HepG2 (cell line): ENCODE results near the gene PLCG2. TPM values are rescaled to one million over a fixed set of nuclear protein-coding genes. Genes with fewer than 3 reads are reported as not detected.

Experiments
- ATAC-seq: fragments of 200-7000 bp; cut with Tn5 transposase; 3 replicates; pipeline ENCODE4 v1.9.1; 2020; ENCODE audit warnings: mild to moderate bottlenecking, moderate library complexity
- BruUV-seq: library from RNA; stranded (reverse); fragments of 400-500 nt; replicated peaks from 2 replicates; lab custom pipeline; 2021; lab: Mats Ljungman, UMichigan
- CTCF ChIA-PET: fragments of 300-600 bp; formaldehyde crosslinking; extraction: SDS; loops from one replicate; lab custom pipeline; 2021; ENCODE audit warnings: low total read pairs, inconsistent platforms, low intra/inter-chr PET ratio; lab: Yijun Ruan, JAX
- POLR2A ChIA-PET: fragments of 350-600 bp; sonication (Branson Sonifier 250); formaldehyde crosslinking; loops from one replicate; lab custom pipeline; 2020; ENCODE audit warnings: antibody characterized with exemption, inconsistent platforms; lab: Yijun Ruan, JAX
- DNase-seq: peaks from one replicate; pipeline ENCODE4 v3.0.0-alpha.2; 2015; ENCODE audit warnings: low spot score
- FAIRE-seq: peaks from 3 replicates; lab custom pipeline; 2011; peaks lifted over from hg19 to GRCh38; lab: Jason Lieb, UNC
- H2AFZ ChIP-seq: one replicate; pipeline ENCODE4 v1.6.1; 2011; ENCODE audit warnings: low read length, inconsistent platforms
- H3K27ac ChIP-seq: fragments of 300-600 bp; 3 replicates; pipeline ENCODE4 v1.8.0; 2011; ENCODE audit warnings: mixed run types, mild to moderate bottlenecking, mixed read lengths, low read length, inconsistent platforms; ENCODE audit not compliant: insufficient read depth; ENCODE audit errors: extremely low read length
- H3K27me3 ChIP-seq, 2 experiments: fragments of 200-600 bp in 1 of 2; 2 replicates in 1 of 2; 3 replicates in 1 of 2; pipeline versions ENCODE4 v1.6.0 to v1.8.0; 2011; ENCODE audit warnings: low read length in 2 of 2, mild to moderate bottlenecking in 2 of 2, moderate library complexity in 2 of 2, inconsistent platforms in 1 of 2; ENCODE audit not compliant: insufficient read depth in 2 of 2, control insufficient read depth in 1 of 2
- H3K36me3 ChIP-seq, 2 experiments: fragments of 200-600 bp in 1 of 2; replicated peaks in 1 of 2; 2 replicates in 1 of 2; 3 replicates in 1 of 2; pipeline versions ENCODE4 v1.5.1 to v1.8.0; 2011; ENCODE audit warnings: low read length in 2 of 2, inconsistent platforms in 1 of 2; ENCODE audit not compliant: insufficient read depth in 2 of 2, control insufficient read depth in 1 of 2
- H3K4me1 ChIP-seq: 2 replicates; pipeline ENCODE4 v1.5.1; 2012; ENCODE audit warnings: low read length, inconsistent platforms; ENCODE audit not compliant: insufficient read depth
- H3K4me2 ChIP-seq: 2 replicates; pipeline ENCODE4 v1.6.0; 2011; ENCODE audit warnings: low read depth, low read length, inconsistent platforms
- H3K4me3 ChIP-seq, 3 experiments: fragments of 200-600 bp in 1 of 3; sonication (generic), shearing (Covaris generic) in 1 of 3; replicated peaks in 1 of 3; 2 replicates each; pipeline ENCODE4 v1.5.1; 2011 to 2016; ENCODE audit warnings: low read length in 3 of 3, inconsistent platforms in 2 of 3, low read depth in 2 of 3, mild to moderate bottlenecking in 2 of 3, control low read depth in 1 of 3, mixed read lengths in 1 of 3; ENCODE audit not compliant: insufficient read depth in 1 of 3
- H3K79me2 ChIP-seq: one replicate; pipeline ENCODE4 v1.6.1; 2011; ENCODE audit warnings: low read length, inconsistent platforms; ENCODE audit not compliant: insufficient read depth
- H3K9ac ChIP-seq: 2 replicates; pipeline ENCODE4 v1.6.0; 2011; ENCODE audit warnings: mild to moderate bottlenecking, low read depth, low read length, inconsistent platforms; ENCODE audit not compliant: insufficient read depth
- H3K9me3 ChIP-seq: 2 replicates; pipeline ENCODE4 v1.5.1; 2012; ENCODE audit warnings: mild to moderate bottlenecking, low read length
- H4K20me1 ChIP-seq: 2 replicates; pipeline ENCODE4 v1.6.0; 2011; ENCODE audit warnings: inconsistent platforms, mild to moderate bottlenecking, low read length, moderate library complexity; ENCODE audit not compliant: insufficient read depth
- CC2D1A ChIP-seq: sonication (generic); formaldehyde crosslinking; IDR thresholded peaks from 2 replicates; pipeline ENCODE4 v1.8.1; 2023; ENCODE audit warnings: mild to moderate bottlenecking, missing genetic modification reagents
- STAG1 ChIP-seq: sonication (generic); formaldehyde crosslinking; IDR thresholded peaks from 2 replicates; pipeline ENCODE4 v1.4.0; 2020; ENCODE audit warnings: missing genetic modification reagents
- TBL1XR1 ChIP-seq: fragments of 150-350 bp; IDR thresholded peaks from 2 replicates; pipeline ENCODE4 v1.6.1; 2014; ENCODE audit warnings: borderline replicate concordance, low read length; ENCODE audit not compliant: partially characterized antibody
- ZFX ChIP-seq: sonication (generic); formaldehyde crosslinking; IDR thresholded peaks from 2 replicates; pipeline ENCODE4 v1.4.0; 2020; ENCODE audit warnings: mild to moderate bottlenecking, low read depth, missing genetic modification reagents, moderate library complexity
- ZMYM2 ChIP-seq: sonication (generic); formaldehyde crosslinking; IDR thresholded peaks from 2 replicates; pipeline ENCODE4 v1.8.0; 2022; ENCODE audit warnings: mild to moderate bottlenecking, missing genetic modification reagents
- ZNF143 ChIP-seq: sonication (generic); formaldehyde crosslinking; IDR thresholded peaks from 2 replicates; pipeline ENCODE4 v1.4.0; 2020; ENCODE audit warnings: missing genetic modification reagents
- ZNF160 ChIP-seq: sonication (generic); formaldehyde crosslinking; IDR thresholded peaks from 2 replicates; pipeline ENCODE4 v1.8.0; 2022; ENCODE audit warnings: mild to moderate bottlenecking, inconsistent platforms, missing genetic modification reagents
- ZNF263 ChIP-seq: sonication (generic); formaldehyde crosslinking; IDR thresholded peaks from 2 replicates; pipeline ENCODE4 v1.4.0; 2020; ENCODE audit warnings: missing genetic modification reagents
- ZNF780A ChIP-seq: sonication (generic); formaldehyde crosslinking; IDR thresholded peaks from 2 replicates; pipeline ENCODE4 v1.8.0; 2022; ENCODE audit warnings: mild to moderate bottlenecking, missing genetic modification reagents, moderate library complexity
- WGBS: methylation state at CpG from one replicate; pipeline ENCODE4 v1.1.6; 2017; ENCODE audit warnings: low lambda C conversion rate; 5-methylcytosine and 5-hydroxymethylcytosine counted together
- in situ Hi-C: cut with HindIII; loops from 2 replicates; pipeline ENCODE4 v1.10.0; 2017; ENCODE audit warnings: low pct_unique_long_range_greater_than_20kb; ENCODE audit not compliant: extremely low pct_ligation_motif_present
- intact Hi-C: fragments of 100-400 bp; cut with micrococcal nuclease; formaldehyde crosslinking; loops from one replicate; pipeline ENCODE4 v1.10.0; 2022; ENCODE audit not compliant: unreplicated experiment
- polyA plus RNA-seq, 8 experiments: library from polyadenylated mRNA; depleted of rRNA in 3 of 8; stranded (reverse) in 7 of 8; unstranded in 1 of 8; fragments of >200 nt; fragmentation: Illumina TruSeq in 4 of 8; extraction: Trizol in 4 of 8; gene quantifications; 2 replicates each; pipeline versions ENCODE4 v1.2.1 to v1.2.3, GENCODE V29; 2011 to 2016; ENCODE audit warnings: low read depth in 4 of 8, missing spikeins in 1 of 8, mixed read lengths in 1 of 8; ENCODE audit not compliant: insufficient read depth in 1 of 8
- total RNA-seq, 5 experiments: library from RNA; depleted of rRNA; stranded (reverse); fragments of >200 nt; fragmentation: Illumina TruSeq; extraction: Trizol; gene quantifications; 2 replicates each; pipeline ENCODE4 v1.2.3, GENCODE V29; 2016; ENCODE audit warnings: low read depth in 1 of 5
- TF ChIP-seq, protein P1 (sequence below): sonication (generic); formaldehyde crosslinking; conservative IDR thresholded peaks from 2 replicates; pipeline ENCODE4 v1.4.0; 2020; ENCODE audit warnings: missing genetic modification reagents
- TF ChIP-seq, protein P2 (sequence below): sonication (generic); formaldehyde crosslinking; IDR thresholded peaks from 2 replicates; pipeline ENCODE4 v1.5.0; 2020; ENCODE audit warnings: mild to moderate bottlenecking, missing genetic modification reagents, moderate library complexity

The PLCG2 gene
- total and polyA plus RNA-seq, 2 of the 13 experiments (the other 11 are each of a cell fraction or from before 2014, with no cell fraction given): 0.13 to 0.18 TPM

DNA sequence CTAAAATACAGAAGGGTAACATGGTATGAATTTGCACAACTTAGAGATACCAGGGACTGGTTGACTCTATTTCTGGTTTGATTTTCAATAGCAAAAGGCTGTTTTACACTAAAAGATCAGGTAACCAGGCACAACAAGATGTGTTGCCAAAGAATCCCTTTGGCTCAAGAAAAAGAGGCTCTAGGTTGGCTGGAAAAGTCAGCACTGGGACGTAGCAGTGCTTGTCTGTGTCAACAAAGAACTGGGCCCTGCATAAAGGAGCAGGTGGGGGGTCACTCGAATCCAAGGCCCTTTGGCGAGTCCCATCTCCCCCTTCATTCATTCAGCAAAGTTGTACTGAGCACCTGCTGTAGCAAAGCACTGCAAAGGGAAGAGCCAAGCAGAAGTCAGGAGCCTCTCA is 213.8 kb downstream of the PLCG2 start:
- no peak overlapping the region for H3K4me2 ChIP-seq
- H3K9me3 ChIP-seq: no peaks in the 10 kb centered on the region
- intact Hi-C loops: loop anchor here (10.0 kb wide), 1 partner anchor 48 kb away; no protein-coding TSS in a partner anchor
- no peaks in the 10 kb centered on the region for H3K36me3 ChIP-seq
- H3K79me2 ChIP-seq: no peaks in the 10 kb centered on the region
- ChIA-PET CTCF (no interaction called here), POLR2A (no interaction called here)
- TF ChIP-seq ZNF780A (CRISPR knock-in tag) (no peak), ZNF263 (no peak), ZNF160 (no peak), ZFX (CRISPR knock-in tag) (no peak), TBL1XR1 (no peak)
- TF ChIP-seq, protein P1, sequence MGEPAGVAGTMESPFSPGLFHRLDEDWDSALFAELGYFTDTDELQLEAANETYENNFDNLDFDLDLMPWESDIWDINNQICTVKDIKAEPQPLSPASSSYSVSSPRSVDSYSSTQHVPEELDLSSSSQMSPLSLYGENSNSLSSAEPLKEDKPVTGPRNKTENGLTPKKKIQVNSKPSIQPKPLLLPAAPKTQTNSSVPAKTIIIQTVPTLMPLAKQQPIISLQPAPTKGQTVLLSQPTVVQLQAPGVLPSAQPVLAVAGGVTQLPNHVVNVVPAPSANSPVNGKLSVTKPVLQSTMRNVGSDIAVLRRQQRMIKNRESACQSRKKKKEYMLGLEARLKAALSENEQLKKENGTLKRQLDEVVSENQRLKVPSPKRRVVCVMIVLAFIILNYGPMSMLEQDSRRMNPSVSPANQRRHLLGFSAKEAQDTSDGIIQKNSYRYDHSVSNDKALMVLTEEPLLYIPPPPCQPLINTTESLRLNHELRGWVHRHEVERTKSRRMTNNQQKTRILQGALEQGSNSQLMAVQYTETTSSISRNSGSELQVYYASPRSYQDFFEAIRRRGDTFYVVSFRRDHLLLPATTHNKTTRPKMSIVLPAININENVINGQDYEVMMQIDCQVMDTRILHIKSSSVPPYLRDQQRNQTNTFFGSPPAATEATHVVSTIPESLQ (CRISPR knock-in tag): no peak
- H4K20me1 ChIP-seq: no peaks in the 10 kb centered on the region
- BruUV-seq: no TSS peak
- H3K4me3 ChIP-seq: no peak overlapping the region
- ATAC-seq (no peak), FAIRE-seq (no peak), DNase-seq (no peak)
- H3K27ac ChIP-seq: no peak overlapping the region
- in situ Hi-C loops: no loop called here
- peaks cover 0 to 10% of the 10 kb centered on the region in 2 experiments; a peak in 2 of 5 replicates for H3K27me3 ChIP-seq
- no peak overlapping the region for H3K9ac ChIP-seq
- H2AFZ ChIP-seq: no peak overlapping the region
- H3K4me1 ChIP-seq: peaks cover 13% of the 10 kb centered on the region
- WGBS: 8% methylated on average over 3 of the region's 3 CpGs

DNA sequence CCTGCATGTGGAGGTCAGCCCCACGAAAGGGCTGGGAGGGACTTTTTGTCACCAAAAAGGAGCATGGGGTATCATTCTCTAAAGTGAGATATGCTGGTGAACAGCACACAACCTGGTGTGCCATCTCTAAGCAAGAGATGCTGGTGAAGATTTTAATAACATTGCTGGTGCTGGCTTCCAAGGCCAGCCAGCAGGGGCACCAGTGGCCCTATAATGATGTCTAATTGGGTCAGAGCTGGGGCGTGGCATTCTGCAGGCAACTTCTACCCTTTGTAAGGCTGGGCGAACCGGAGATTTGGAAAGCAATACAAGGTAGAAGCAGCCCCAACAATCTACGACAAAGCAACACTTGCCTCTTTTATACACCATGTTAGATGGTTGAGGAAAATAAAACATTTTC is 215.4 kb downstream of the PLCG2 start:
- H3K4me3 ChIP-seq: no peak overlapping the region
- FAIRE-seq (no peak), DNase-seq (no peak), ATAC-seq (peak; percentile 37; the same call in 2 of the 3 replicates)
- no peaks in the 10 kb centered on the region for H3K9me3 ChIP-seq
- H3K9ac ChIP-seq: no peak overlapping the region
- no peak overlapping the region for H2AFZ ChIP-seq
- no TSS peak for BruUV-seq
- H3K4me1 ChIP-seq: peaks cover 14% of the 10 kb centered on the region
- no peak overlapping the region for H3K27ac ChIP-seq
- no peak overlapping the region for H3K4me2 ChIP-seq
- TF ChIP-seq CC2D1A (no peak), ZMYM2 (CRISPR knock-in tag) (no peak), STAG1 (peak; percentile 47), ZNF143 (CRISPR knock-in tag) (no peak)
- TF ChIP-seq, protein P2, sequence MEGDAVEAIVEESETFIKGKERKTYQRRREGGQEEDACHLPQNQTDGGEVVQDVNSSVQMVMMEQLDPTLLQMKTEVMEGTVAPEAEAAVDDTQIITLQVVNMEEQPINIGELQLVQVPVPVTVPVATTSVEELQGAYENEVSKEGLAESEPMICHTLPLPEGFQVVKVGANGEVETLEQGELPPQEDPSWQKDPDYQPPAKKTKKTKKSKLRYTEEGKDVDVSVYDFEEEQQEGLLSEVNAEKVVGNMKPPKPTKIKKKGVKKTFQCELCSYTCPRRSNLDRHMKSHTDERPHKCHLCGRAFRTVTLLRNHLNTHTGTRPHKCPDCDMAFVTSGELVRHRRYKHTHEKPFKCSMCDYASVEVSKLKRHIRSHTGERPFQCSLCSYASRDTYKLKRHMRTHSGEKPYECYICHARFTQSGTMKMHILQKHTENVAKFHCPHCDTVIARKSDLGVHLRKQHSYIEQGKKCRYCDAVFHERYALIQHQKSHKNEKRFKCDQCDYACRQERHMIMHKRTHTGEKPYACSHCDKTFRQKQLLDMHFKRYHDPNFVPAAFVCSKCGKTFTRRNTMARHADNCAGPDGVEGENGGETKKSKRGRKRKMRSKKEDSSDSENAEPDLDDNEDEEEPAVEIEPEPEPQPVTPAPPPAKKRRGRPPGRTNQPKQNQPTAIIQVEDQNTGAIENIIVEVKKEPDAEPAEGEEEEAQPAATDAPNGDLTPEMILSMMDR: peak; percentile 16; the same call in 1 of the 2 replicates
- no peaks in the 10 kb centered on the region for H3K36me3 ChIP-seq
- no peaks in the 10 kb centered on the region for H3K79me2 ChIP-seq
- POLR2A ChIA-PET: no interaction called here
- H3K27me3 ChIP-seq: peaks cover 0 to 8% of the 10 kb centered on the region in 2 experiments; a peak in 2 of 5 replicates
- in situ Hi-C loops (no loop called here), intact Hi-C loops (loop anchor here (10.0 kb wide), 1 partner anchor 50 kb away; no protein-coding TSS in a partner anchor)
- CTCF ChIA-PET: no interaction called here
- 52% methylated on average over 5 of the region's 5 CpGs for WGBS
- H4K20me1 ChIP-seq: no peaks in the 10 kb centered on the region
